Skeletal muscle satellite cell (primary cell): ENCODE data around the gene BPGM. TPM values are rescaled to one million over a fixed set of nuclear protein-coding genes. Genes with fewer than 3 reads are reported as not detected.

Source experiments
- H3K27me3 ChIP-seq: 2 replicates; pipeline ENCODE4 v1.7.0; 2013; ENCODE audit warnings: low read length; ENCODE audit not compliant: control insufficient read depth, insufficient read depth
- H3K36me3 ChIP-seq: 2 replicates; pipeline ENCODE4 v1.7.0; 2013; ENCODE audit warnings: mild to moderate bottlenecking, control low read depth, low read length; ENCODE audit not compliant: insufficient read depth
- H3K4me1 ChIP-seq: 2 replicates; pipeline ENCODE4 v1.7.0; 2013; ENCODE audit warnings: low read length; ENCODE audit not compliant: control insufficient read depth, insufficient read depth
- H3K4me2 ChIP-seq: 2 replicates; pipeline ENCODE4 v1.7.0; 2013; ENCODE audit warnings: mild to moderate bottlenecking, low read length
- H3K4me3 ChIP-seq: 2 replicates; pipeline ENCODE4 v1.7.0; 2013; ENCODE audit warnings: low read length
- H3K9ac ChIP-seq: 2 replicates; pipeline ENCODE4 v1.7.0; 2013; ENCODE audit warnings: mild to moderate bottlenecking, low read depth, low read length, moderate library complexity
- H3K9me3 ChIP-seq: replicated peaks from 2 replicates; pipeline ENCODE4 v1.7.0; 2013; ENCODE audit warnings: mild to moderate bottlenecking, control low read depth, low read length
- total RNA-seq: library from RNA; depleted of rRNA; stranded (reverse); fragments of >200 nt; gene quantifications from 2 replicates; pipeline ENCODE4 v1.2.3, GENCODE V29; 2012; rRNA removed

BPGM gene
- total RNA-seq: 30.2 and 37.8 TPM in 2 replicates

- Histone ChIP-seq H3K36me3 (no peaks in the 10 kb centered on the region), H3K4me1 (peaks cover 27% of the 10 kb centered on the region), H3K27me3 (no peaks in the 10 kb centered on the region), H3K4me2 (peak within 1 kb of the TSS; percentile 89), H3K9ac (peak within 1 kb of the TSS; percentile 93), H3K9me3 (no peaks in the 10 kb centered on the region), H3K4me3 (peak within 1 kb of the TSS; percentile 80)
Measured at GRCh38 chr7:134646425-134647305, at the start of gene BPGM. Gene BPGM, plus strand, starts transcription at chr7:134646853. Its CDS starts 14,655 bp downstream, at chr7:134661508.

GRCh38 chr7:134599371-134599770 lies 47.3 kb upstream of the BPGM start:
- Histone ChIP-seq H3K9me3 (no peaks in the 10 kb centered on the region), H3K9ac (no peak overlapping the region), H3K4me1 (peaks cover 15% of the 10 kb centered on the region), H3K36me3 (no peaks in the 10 kb centered on the region), H3K4me2 (no peak overlapping the region), H3K27me3 (no peaks in the 10 kb centered on the region), H3K4me3 (no peak overlapping the region)

- H3K4me1 ChIP-seq: peaks cover 11% of the 10 kb centered on the region
- H3K9ac ChIP-seq: no peak overlapping the region
- no peaks in the 10 kb centered on the region for H3K27me3 ChIP-seq
- no peaks in the 10 kb centered on the region for H3K36me3 ChIP-seq
- no peaks in the 10 kb centered on the region for H3K9me3 ChIP-seq
- H3K4me3 ChIP-seq: no peak overlapping the region
- no peak overlapping the region for H3K4me2 ChIP-seq
Measured at GRCh38 chr7:134601459-134601858, 45.2 kb upstream of the BPGM start.

GRCh38 chr7:134602881-134603451 lies 43.7 kb upstream of the BPGM start:
- Histone ChIP-seq H3K27me3 (no peaks in the 10 kb centered on the region), H3K9me3 (no peaks in the 10 kb centered on the region), H3K4me2 (peak overlapping the region; percentile 79), H3K36me3 (no peaks in the 10 kb centered on the region), H3K9ac (peak overlapping the region; percentile 22), H3K4me3 (peak overlapping the region; percentile 56), H3K4me1 (peaks cover 11% of the 10 kb centered on the region)

GRCh38 chr7:134605978-134606923 lies 40.4 kb upstream of the BPGM start:
- peak overlapping the region; percentile 61 for H3K4me2 ChIP-seq
- H3K4me3 ChIP-seq: no peak overlapping the region
- no peaks in the 10 kb centered on the region for H3K9me3 ChIP-seq
- no peak overlapping the region for H3K9ac ChIP-seq
- H3K36me3 ChIP-seq: no peaks in the 10 kb centered on the region
- peaks cover 11% of the 10 kb centered on the region for H3K4me1 ChIP-seq
- no peaks in the 10 kb centered on the region for H3K27me3 ChIP-seq

GRCh38 chr7:134611611-134612151 lies 35.0 kb upstream of the BPGM start:
- Histone ChIP-seq H3K27me3 (no peaks in the 10 kb centered on the region), H3K9me3 (no peaks in the 10 kb centered on the region), H3K9ac (no peak overlapping the region), H3K4me3 (no peak overlapping the region), H3K4me2 (no peak overlapping the region), H3K4me1 (peaks cover 28% of the 10 kb centered on the region), H3K36me3 (no peaks in the 10 kb centered on the region)

- no peaks in the 10 kb centered on the region for H3K36me3 ChIP-seq
- H3K9me3 ChIP-seq: no peaks in the 10 kb centered on the region
- no peaks in the 10 kb centered on the region for H3K27me3 ChIP-seq
- H3K4me1 ChIP-seq: peaks cover 28% of the 10 kb centered on the region
- H3K4me3 ChIP-seq: no peak overlapping the region
- H3K4me2 ChIP-seq: no peak overlapping the region
- H3K9ac ChIP-seq: no peak overlapping the region
Measured at GRCh38 chr7:134612197-134612596, 34.5 kb upstream of the BPGM start.

- H3K36me3 ChIP-seq: no peaks in the 10 kb centered on the region
- peak overlapping the region; percentile 5 for H3K4me3 ChIP-seq
- H3K4me2 ChIP-seq: peak overlapping the region; percentile 66
- H3K4me1 ChIP-seq: peaks cover 40% of the 10 kb centered on the region
- no peaks in the 10 kb centered on the region for H3K9me3 ChIP-seq
- H3K27me3 ChIP-seq: no peaks in the 10 kb centered on the region
- peak overlapping the region; percentile 74 for H3K9ac ChIP-seq
Measured at GRCh38 chr7:134613623-134614347, 32.9 kb upstream of the BPGM start.

- Histone ChIP-seq H3K4me2 (no peak overlapping the region), H3K4me3 (no peak overlapping the region), H3K36me3 (no peaks in the 10 kb centered on the region), H3K9me3 (no peaks in the 10 kb centered on the region), H3K4me1 (peaks cover 58% of the 10 kb centered on the region), H3K27me3 (no peaks in the 10 kb centered on the region), H3K9ac (no peak overlapping the region)
Measured at GRCh38 chr7:134616611-134617010, 30.0 kb upstream of the BPGM start.

GRCh38 chr7:134618756-134619530 lies 27.7 kb upstream of the BPGM start:
- H3K9ac ChIP-seq: peak overlapping the region; percentile 84

More at GRCh38 chr7:134618756-134619530, 27.7 kb upstream of the BPGM start:
- Histone ChIP-seq H3K4me1 (peaks cover 41% of the 10 kb centered on the region), H3K36me3 (no peaks in the 10 kb centered on the region), H3K27me3 (no peaks in the 10 kb centered on the region), H3K4me2 (peak overlapping the region; percentile 81), H3K9me3 (no peaks in the 10 kb centered on the region), H3K4me3 (peak overlapping the region; percentile 58)
